Choroid plexus epithelial cell (primary cell): ENCODE data around the gene FBXL3.

Source experiments
- DNase-seq: peaks from one replicate; pipeline ENCODE4 v3.0.0-alpha.2; 2010; ENCODE audit warnings: low read depth
- H3K4me3 ChIP-seq: 2 replicates; pipeline ENCODE4 v1.5.1; 2011; ENCODE audit warnings: low read depth, mild to moderate bottlenecking, control low read depth, low read length, moderate library complexity
- TF ChIP-seq, protein P1 (sequence below): conservative IDR thresholded peaks from 2 replicates; pipeline ENCODE4 v1.5.1; 2011; ENCODE audit warnings: low read depth, mild to moderate bottlenecking, control low read depth, inconsistent platforms, low read length, moderate library complexity

FBXL3 gene

DNA sequence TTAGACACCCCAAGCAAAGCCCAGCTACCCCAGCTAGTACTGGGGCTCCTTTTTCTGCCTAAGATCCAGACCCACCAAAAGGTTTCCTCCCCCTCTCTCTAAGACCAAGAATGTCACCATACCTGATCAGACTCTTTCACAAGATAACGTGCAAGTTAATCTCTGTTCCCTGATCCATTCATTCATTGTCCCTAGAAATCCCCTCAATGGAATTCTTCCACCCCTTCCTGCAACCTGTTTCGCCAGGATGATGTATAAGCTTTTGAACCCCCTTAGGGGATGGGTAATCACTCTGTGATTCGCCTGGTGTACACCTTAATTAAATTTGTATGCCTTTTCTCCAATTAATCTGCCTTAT, 52.4 kb downstream of the FBXL3 start:
- no peak overlapping the region for H3K4me3 ChIP-seq
- TF ChIP-seq, protein P1, sequence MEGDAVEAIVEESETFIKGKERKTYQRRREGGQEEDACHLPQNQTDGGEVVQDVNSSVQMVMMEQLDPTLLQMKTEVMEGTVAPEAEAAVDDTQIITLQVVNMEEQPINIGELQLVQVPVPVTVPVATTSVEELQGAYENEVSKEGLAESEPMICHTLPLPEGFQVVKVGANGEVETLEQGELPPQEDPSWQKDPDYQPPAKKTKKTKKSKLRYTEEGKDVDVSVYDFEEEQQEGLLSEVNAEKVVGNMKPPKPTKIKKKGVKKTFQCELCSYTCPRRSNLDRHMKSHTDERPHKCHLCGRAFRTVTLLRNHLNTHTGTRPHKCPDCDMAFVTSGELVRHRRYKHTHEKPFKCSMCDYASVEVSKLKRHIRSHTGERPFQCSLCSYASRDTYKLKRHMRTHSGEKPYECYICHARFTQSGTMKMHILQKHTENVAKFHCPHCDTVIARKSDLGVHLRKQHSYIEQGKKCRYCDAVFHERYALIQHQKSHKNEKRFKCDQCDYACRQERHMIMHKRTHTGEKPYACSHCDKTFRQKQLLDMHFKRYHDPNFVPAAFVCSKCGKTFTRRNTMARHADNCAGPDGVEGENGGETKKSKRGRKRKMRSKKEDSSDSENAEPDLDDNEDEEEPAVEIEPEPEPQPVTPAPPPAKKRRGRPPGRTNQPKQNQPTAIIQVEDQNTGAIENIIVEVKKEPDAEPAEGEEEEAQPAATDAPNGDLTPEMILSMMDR: no peak
- DNase-seq: no peak

DNA sequence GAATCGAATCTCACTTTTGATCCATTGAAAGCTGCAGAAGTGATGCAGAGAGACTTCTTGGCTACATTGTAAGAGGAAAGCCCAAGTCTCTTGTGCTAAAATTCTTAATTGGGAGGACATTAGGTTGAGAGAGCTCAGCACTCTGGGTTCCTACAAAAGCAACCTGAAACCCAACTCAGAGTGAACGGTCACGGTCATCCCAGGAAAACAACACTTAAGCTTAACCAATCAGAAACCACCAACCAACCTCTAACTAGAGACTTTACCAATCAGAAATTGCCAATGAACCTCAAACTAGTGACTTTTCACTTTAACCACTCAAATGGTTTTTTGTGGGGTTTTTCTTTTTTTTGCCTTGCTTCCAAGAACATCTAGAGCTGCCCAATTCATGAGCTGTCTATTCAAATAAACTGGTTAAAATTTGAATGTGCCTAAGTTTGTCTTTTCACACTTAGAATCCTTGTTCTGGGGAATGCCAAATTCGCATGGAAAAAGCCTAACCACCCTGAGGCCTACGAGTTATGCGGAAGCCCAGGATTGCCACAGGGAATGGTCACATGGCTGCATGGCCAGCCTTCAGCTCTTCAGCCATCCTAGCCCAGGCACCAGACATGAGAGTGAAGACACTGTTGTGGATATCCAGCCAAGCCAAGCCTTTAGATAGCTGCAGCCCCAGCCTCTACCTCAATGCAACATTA, 52.9 kb downstream of the FBXL3 start:
- DNase-seq: no peak
- no peak overlapping the region for H3K4me3 ChIP-seq
- TF ChIP-seq, protein P1: no peak

DNA sequence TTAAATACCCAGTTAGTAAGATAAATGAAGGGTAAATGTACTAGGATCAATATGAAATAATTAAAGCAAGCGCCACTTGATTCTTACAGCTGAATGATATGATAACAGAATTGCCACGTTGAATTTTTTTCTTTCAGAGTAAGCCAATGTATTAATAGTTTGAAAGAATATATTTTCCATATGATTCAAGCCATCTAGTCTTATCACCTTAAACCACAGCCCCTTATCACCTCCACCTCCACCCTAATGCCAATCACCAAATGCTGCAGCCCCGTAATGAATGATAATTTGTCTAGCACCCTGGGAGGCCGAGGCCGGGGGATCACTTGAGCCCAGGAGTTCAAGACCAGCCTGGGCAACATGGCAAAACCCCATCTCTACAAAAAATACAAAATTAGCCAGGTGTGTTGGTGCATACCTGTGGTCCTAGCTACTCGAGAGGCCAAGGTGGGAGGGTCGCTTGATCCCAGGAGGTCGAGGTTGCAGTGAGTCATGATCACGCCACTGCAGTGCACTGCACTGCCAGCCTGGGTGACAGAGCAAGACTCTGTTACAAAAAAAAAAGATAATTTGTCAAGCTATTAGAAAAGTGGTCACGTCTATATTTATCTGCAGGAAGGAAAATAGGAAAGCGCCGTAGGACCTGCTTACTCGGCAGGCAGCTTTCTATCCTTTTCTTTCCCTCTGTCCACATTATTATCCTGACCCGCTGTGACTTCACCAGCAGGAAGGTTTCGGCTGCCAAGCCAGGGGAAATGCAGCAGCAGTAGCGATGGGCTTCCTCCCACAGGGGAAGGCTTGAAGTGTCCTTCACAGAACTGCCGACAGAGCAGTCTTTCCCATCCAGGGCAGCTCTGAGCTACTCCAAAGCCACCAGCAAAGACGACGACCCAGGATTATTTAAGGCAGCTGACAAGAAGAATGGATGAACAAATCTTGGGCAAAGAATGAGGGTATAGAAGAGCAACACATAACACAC, 54.8 kb downstream of the FBXL3 start:
- peak; percentile 38 for DNase-seq
- H3K4me3 ChIP-seq: no peak overlapping the region
- TF ChIP-seq, protein P1: no peak

DNA sequence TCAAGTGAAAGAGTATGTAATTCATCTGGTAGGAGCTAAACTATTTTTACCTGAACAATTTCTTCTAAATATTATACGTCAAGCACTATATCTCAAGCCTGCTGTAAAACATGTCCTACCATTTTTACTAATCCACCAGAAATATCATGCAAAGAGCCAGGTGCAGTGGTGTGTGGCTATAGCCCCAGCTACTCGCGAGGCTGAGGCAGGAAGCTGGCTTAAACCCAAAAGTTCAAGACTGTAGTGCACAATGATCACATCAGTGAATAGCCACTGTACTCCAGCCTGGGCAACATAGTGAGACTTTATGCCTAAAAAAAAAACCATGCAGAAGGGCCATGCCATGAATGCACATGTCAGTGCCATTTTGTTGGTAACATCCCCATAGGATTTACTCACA, 55.7 kb downstream of the FBXL3 start:
- TF ChIP-seq, protein P1: no peak
- no peak for DNase-seq
- H3K4me3 ChIP-seq: no peak overlapping the region

DNA sequence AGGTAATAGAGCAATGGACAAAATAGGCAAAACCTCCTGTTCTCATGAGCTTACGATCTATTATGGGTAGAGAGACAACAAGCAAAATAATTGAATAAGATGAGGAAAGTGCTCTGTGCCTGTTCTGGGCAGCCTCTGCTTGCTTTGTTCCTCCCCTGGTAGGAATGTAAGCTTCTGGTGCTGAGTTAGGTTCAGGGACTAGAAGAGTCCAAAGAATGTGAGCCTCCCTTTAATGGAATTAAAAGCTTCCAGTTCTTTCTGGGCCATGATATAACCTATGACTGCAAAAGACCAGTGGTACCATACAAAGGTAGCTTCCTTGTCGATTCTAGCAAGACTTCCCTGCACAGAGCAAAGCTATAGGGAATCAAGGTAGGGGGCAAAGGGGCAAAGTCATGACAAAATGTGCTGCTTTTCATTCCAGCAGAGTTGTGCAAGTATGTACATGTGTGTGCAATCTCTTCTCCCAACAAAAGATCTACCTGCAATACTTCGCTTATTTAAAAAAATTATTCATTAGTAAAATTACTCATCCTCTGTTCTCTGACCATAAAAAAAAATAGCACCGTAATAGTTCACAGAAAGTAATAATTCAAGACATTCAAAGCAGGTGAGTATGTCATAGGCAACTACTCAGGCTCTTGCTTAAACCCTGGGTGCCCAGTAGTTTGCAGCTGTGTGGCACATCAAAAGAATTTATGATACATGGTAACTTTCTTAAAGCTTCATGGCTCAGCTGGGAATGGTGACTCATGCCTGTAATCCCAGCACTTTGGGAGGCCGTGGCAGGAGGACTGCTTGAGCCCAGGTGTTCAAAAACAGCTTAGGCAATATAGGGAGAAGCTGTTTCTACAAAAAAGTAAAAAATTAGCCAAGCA, 57.2 kb downstream of the FBXL3 start:
- H3K4me3 ChIP-seq: no peak overlapping the region
- DNase-seq: peak; percentile 32
- TF ChIP-seq, protein P1: no peak

DNA sequence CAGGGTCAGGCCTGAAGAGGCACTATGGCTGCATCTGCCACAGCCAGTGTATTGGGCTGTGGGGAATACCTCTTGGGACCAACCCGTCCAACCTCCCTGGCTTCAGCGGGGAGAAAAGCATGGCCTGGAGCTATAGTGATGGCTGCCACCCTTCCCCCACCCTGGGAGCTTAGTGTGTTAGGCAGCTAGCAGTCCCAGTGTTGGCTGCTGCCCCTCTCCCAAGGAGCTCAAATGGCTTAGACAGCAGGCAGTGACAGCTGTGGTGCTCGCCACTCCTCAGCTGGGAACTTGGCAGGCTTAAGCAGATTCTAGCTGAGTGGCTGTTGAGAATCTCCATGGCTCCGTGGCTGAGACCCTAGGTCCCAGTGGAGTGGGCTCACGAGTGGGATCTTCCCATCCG, 58.9 kb downstream of the FBXL3 start:
- no peak overlapping the region for H3K4me3 ChIP-seq
- no peak for DNase-seq
- TF ChIP-seq, protein P1: no peak
